Lower lobe of right lung (tissue), 2 donors: ENCODE data around the gene ANKHD1. TPM values are rescaled to one million over a fixed set of nuclear protein-coding genes. Genes with fewer than 3 reads are reported as not detected.
"Not testable (repeated sequence)": the region's sequence is repeated elsewhere in the genome, so short reads cannot be mapped to it uniquely, and the experiment has no call there.

Experiments
- ATAC-seq, 2 donors: fragments of 200-7000 bp; cut with Tn5 transposase; one replicate each; pipeline ENCODE4 v1.9.1; 2020 to 2022; ENCODE audit warnings: mild to moderate bottlenecking in 2 of 2, moderate library complexity in 2 of 2
- DNase-seq: peaks from one replicate; pipeline ENCODE4 v3.0.0-alpha.2; 2020
- H3K27ac ChIP-seq: fragments of 200-600 bp; one replicate; pipeline ENCODE4 v1.8.0; 2022
- H3K27me3 ChIP-seq: fragments of 200-600 bp; one replicate; pipeline ENCODE4 v1.8.0; 2022; ENCODE audit warnings: low read depth
- H3K36me3 ChIP-seq: fragments of 200-600 bp; one replicate; pipeline ENCODE4 v1.8.0; 2022; ENCODE audit warnings: mild to moderate bottlenecking
- H3K4me1 ChIP-seq: fragments of 200-600 bp; one replicate; pipeline ENCODE4 v1.8.0; 2022
- H3K4me3 ChIP-seq: fragments of 200-600 bp; one replicate; pipeline ENCODE4 v1.8.0; 2022; ENCODE audit warnings: mild to moderate bottlenecking
- H3K9me3 ChIP-seq: fragments of 200-600 bp; one replicate; pipeline ENCODE4 v1.8.0; 2022
- intact Hi-C: fragments of 100-400 bp; cut with DNase I; formaldehyde crosslinking; loops from one replicate; pipeline ENCODE4 v1.11.0; 2022
- total RNA-seq: library from RNA; stranded (reverse); fragmentation: NEBNext Ultra II Directional; extraction: Animal tissue kit (Norgen Biotek cat#: 25700); gene quantifications from one replicate; pipeline ENCODE4 v1.2.1, GENCODE V29; 2021
- TF ChIP-seq, protein P1 (sequence below): fragments of 200-600 bp; IDR thresholded peaks from one replicate; pipeline ENCODE4 v1.8.0; 2022; ENCODE audit warnings: antibody characterized with exemption, mild to moderate bottlenecking
- donor health status: DM: no; HTN: yes; CAD: no; lungs with severe emphysema.

ANKHD1 gene
- total RNA-seq, 1 donor from 2014 or later, result 133 TPM

DNA sequence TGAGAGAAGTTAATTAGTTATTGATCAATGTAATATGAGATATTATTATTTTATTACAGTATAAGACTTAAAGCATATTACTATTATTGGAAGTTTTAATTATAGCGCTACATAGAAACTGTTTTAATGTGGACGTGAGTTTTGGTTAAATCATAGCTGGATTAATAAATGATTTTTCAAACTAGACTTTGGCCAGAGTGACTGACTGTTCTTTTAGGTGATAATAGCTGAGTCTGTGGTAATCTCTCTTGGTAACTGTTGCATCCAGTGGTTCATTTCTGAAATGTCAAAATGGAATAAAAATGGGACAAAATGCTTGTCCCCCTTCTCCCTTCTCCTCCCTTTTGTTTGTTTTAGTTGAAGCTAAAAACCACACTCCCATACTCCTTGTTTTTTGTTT is 28.1 kb downstream of the ANKHD1 start:
- H3K9me3 ChIP-seq, result no peaks in the 10 kb centered on the region
- H3K4me3 ChIP-seq, result no peak overlapping the region
- H3K27me3 ChIP-seq, result no peaks in the 10 kb centered on the region
- DNase-seq (no peak), ATAC-seq (no peak)
- intact Hi-C loops, result no loop called here
- no peaks in the 10 kb centered on the region for H3K36me3 ChIP-seq
- no peak overlapping the region for H3K27ac ChIP-seq
- peaks cover 6% of the 10 kb centered on the region for H3K4me1 ChIP-seq
- TF ChIP-seq, protein P1, sequence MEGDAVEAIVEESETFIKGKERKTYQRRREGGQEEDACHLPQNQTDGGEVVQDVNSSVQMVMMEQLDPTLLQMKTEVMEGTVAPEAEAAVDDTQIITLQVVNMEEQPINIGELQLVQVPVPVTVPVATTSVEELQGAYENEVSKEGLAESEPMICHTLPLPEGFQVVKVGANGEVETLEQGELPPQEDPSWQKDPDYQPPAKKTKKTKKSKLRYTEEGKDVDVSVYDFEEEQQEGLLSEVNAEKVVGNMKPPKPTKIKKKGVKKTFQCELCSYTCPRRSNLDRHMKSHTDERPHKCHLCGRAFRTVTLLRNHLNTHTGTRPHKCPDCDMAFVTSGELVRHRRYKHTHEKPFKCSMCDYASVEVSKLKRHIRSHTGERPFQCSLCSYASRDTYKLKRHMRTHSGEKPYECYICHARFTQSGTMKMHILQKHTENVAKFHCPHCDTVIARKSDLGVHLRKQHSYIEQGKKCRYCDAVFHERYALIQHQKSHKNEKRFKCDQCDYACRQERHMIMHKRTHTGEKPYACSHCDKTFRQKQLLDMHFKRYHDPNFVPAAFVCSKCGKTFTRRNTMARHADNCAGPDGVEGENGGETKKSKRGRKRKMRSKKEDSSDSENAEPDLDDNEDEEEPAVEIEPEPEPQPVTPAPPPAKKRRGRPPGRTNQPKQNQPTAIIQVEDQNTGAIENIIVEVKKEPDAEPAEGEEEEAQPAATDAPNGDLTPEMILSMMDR, result no peak

DNA sequence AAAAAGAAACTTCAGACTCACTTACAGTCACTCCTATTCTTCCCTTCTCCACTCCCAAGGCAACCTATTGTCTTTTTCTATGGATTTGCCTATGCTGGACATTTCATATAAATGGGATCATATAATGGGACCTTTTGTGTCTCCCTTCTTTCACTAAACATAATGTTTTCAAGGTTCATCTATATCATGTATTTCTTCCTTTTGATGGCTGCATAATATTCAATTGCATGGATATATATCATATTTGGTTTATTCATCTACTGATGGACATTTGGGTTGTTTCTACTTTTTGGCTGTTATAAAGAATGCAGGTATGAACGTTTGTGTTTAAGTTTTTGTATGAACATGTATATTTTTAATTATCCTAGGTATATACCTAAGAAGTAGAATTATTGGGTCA is 30.6 kb downstream of the ANKHD1 start:
- peaks cover 18% of the 10 kb centered on the region for H3K36me3 ChIP-seq
- DNase-seq (no peak), ATAC-seq (no peak)
- no peaks in the 10 kb centered on the region for H3K4me1 ChIP-seq
- intact Hi-C loops, result no loop called here
- no peaks in the 10 kb centered on the region for H3K9me3 ChIP-seq
- H3K4me3 ChIP-seq, result no peak overlapping the region
- TF ChIP-seq, protein P1, result no peak
- no peak overlapping the region for H3K27ac ChIP-seq
- no peaks in the 10 kb centered on the region for H3K27me3 ChIP-seq

DNA sequence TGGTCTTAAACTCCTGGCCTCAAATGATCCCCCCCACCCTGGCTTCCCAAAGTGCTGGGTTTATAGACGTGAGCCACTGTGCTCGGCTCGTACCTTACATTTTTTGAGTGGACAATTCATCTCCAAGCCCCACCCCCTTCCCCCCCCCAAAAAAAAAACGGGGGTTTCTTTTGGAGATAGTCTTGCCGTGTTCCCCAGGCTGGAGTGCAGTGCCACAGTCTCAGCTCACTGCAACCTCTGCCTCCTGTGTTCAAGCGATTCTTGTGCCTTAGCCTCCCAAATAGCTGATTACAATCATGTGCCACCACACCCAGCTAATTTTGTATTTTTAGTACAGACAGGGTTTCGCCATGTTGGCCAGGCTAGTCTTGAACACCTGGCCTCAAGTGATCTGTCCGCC is 31.3 kb downstream of the ANKHD1 start:
- intact Hi-C loops, result no loop called here
- H3K27me3 ChIP-seq, result no peaks in the 10 kb centered on the region
- TF ChIP-seq, protein P1, result no peak
- no peak overlapping the region for H3K27ac ChIP-seq
- no peaks in the 10 kb centered on the region for H3K4me1 ChIP-seq
- peaks cover 25% of the 10 kb centered on the region for H3K36me3 ChIP-seq
- no peak overlapping the region for H3K4me3 ChIP-seq
- DNase-seq, result no peak
- no peak for ATAC-seq
- H3K9me3 ChIP-seq, result no peaks in the 10 kb centered on the region

DNA sequence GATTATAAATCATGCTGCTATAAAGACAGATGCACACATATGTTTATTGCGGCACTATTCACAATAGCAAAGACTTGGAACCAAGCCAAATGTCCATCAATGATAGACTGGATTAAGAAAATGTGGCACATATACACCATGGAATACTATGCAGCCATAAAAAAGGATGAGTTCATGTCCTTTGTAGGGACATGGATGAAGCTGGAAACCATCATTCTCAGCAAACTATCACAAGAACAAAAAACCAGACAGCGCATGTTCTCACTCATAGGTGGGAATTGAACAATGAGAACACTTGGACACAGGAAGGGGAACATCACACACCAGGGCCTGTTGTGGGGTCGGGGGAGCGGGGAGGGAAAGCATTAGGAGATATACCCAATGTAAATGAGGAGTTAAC is 55.7 kb downstream of the ANKHD1 start:
- H3K4me3 ChIP-seq, DNase-seq, ATAC-seq, H3K9me3 ChIP-seq, intact Hi-C loops, H3K4me1 ChIP-seq, H3K27ac ChIP-seq, H3K27me3 ChIP-seq: not testable (repeated sequence)
- H3K36me3 ChIP-seq, result peaks cover 54% of the 10 kb centered on the region

DNA sequence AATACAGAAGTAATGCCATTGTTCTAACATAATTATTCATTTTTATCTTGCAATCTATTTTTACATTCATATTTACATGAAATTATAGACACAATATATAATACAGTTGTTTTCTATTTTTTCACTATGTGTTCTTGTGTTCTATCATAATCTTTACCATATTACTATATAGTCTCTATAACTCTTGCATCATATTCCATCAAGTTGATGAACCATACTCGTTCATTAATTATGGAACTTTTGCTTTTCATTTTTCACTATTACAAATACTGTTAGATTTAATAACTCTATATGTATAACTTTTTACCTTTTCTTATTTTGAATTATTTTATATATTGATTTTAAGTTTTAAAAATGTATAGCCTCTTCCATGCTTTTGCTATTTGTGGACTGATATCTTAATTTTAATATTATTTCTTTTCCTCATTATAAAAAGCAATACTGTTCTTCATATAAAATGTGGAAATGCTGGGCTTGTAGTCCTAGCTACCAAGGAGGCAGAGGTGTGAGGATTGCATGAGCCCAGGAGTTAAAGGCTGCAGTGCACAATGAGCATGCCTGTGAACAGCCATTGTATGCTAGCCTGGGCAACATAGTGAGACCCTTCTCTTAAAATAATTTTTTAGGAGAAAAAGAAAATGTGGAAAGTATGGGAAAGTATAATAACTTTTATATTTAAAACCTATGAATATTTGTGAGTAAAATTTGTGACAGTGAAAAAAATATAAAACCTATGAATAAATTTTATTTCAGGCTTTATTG is 65.5 kb downstream of the ANKHD1 start:
- intact Hi-C loops, result no loop called here
- no peaks in the 10 kb centered on the region for H3K9me3 ChIP-seq
- H3K36me3 ChIP-seq, result peaks cover 68% of the 10 kb centered on the region

DNA sequence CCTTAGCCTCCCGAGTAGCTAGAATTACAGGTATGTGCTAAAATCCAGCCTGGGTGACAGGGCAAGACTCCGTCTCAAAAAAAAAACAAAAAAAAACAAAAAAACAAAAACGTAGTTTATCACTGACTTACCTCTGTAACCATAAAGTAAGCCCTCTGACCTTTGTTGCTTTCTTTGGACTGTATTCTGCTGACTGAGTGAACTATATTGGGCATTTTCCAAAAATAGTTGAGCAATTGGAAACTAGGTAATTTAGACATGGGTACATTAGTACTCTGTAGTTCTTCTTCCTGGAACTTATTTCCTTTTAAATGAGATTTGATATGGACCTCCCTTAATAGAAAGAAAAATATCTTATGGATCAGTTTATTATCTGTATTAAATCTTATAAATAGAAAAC is 66.6 kb downstream of the ANKHD1 start:
- Histone ChIP-seq H3K4me1 (no peaks in the 10 kb centered on the region), H3K36me3 (peaks cover 68% of the 10 kb centered on the region), H3K9me3 (no peaks in the 10 kb centered on the region), H3K27ac (no peak overlapping the region), H3K4me3 (no peak overlapping the region), H3K27me3 (no peaks in the 10 kb centered on the region)
- peak in 1 of 2 donors; percentile 62 for ATAC-seq
- no peak for DNase-seq
- intact Hi-C loops, result no loop called here
- TF ChIP-seq, protein P1, result no peak

More for the DNA sequence above, 65.5 kb downstream of the ANKHD1 start:
- TF ChIP-seq, protein P1, result no peak
- DNase-seq (no peak), ATAC-seq (no peak)
- H3K27me3 ChIP-seq, result no peaks in the 10 kb centered on the region
- no peak overlapping the region for H3K4me3 ChIP-seq
- H3K4me1 ChIP-seq, result no peaks in the 10 kb centered on the region
- no peak overlapping the region for H3K27ac ChIP-seq
